GM18505 (cell line): ENCODE results near the gene UNC13A.
A peak's percentile ranks its signal among the peaks of the same experiment; 100 is the strongest.
"Not testable (repeated sequence)": the region's sequence is repeated elsewhere in the genome, so short reads cannot be mapped to it uniquely, and the experiment has no call there.

Experiments
- ATAC-seq: cut with Tn5 transposase; IDR thresholded peaks from one replicate; pipeline ENCODE4 v1.9.1; 2021; ENCODE audit not compliant: unreplicated experiment
- POLR2A ChIP-seq: IDR thresholded peaks from 4 replicates; pipeline ENCODE4 v1.6.1; 2011; ENCODE audit warnings: borderline replicate concordance; ENCODE audit not compliant: insufficient read depth, insufficient read length; ENCODE audit errors: extremely low read depth

Gene UNC13A

DNA sequence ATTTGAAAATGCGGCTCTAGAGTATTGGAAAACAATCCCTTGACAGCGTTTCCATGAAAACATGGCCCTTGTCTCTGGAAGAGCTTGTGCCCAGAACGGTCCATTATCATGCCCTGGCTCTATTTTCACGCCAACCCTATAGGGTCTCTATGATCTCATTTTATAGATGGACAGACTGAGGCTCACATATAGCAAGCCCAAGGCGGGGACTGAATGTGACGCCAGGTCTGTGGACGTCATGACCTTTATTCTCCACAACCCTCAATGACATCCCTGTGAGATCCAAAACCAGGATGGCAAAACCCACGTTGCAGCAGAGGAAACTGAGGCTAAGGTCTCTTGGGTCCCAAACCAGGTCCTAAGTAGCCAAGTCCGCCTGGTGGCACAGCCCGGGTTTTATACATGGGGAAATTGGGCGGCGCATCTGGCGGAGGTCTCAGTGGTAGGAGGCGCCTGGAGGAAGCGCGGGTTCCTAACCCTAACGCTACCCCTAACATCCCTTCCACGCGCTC is 133.1 kb downstream of the UNC13A start:
- TF ChIP-seq POLR2A, result no peak
- peak; percentile 5 for ATAC-seq

DNA sequence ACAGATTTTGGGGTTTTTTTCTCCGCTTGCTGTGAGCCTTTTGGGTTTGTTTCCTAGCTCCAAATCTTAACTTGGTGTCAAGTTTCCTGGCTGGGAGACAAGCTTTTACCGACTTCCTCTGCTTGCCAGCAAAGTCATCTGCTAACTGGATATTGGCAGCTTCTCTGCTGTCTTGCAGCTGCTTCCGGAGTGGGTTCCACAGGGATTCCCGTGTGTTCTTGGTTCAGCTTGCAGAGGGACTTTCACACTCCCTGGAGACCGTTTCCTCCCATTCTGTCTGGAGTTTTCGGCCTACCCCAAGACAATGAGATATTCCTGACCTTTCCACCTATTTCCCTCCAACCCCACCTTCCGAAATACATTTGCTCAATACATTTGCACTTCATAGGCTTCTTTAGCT is 134.9 kb downstream of the UNC13A start:
- no peak for TF ChIP-seq POLR2A
- no peak for ATAC-seq

DNA sequence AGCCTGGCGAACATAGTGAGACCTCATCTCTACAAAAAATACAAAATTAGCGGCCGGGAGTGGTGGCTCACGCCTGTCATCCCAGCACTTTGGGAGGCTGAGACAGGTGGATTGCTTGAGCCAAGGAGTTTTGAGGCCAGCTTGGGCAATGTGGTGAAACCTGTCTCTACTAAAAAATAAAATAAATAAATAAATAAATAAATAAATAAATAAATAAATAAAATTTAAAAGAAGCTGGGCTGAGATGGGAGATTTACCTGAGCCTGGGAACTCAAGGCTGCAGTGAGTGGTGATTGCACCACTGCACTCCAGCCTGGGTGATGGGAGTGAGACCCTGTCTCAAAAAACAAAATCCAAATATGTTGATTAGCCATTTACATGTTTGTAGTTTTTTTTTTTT is 135.4 kb downstream of the UNC13A start:
- not testable (repeated sequence) for ATAC-seq
